GM12872 (cell line): ENCODE measurements around the gene CES1.

Experiments used
- TF ChIP-seq, protein P1 (sequence below): IDR thresholded peaks from 3 replicates; pipeline ENCODE4 v1.5.1; 2011; ENCODE audit warnings: low read depth, mild to moderate bottlenecking, low read length, moderate library complexity; ENCODE audit not compliant: insufficient read depth

CES1 gene

DNA sequence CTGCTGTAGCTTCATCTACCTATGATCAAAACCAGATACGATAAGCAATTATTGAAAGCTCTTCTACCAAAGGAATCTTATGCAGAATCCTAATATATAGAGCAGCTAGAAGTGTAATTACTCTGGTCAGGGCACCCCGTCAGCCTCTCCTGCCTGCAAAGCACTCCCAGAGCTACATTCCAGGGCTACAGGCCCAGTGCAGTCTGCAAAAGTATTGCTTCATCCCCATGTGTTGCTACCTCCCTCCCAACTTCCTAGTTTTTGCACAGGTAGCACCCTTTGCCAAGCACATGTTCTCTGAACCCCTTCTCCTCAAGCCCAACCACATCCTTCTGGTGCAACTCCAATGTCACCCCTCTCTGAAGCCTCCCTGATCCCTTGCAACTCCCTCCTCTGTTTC, 35.2 kb upstream of the CES1 start:
- TF ChIP-seq, protein P1, sequence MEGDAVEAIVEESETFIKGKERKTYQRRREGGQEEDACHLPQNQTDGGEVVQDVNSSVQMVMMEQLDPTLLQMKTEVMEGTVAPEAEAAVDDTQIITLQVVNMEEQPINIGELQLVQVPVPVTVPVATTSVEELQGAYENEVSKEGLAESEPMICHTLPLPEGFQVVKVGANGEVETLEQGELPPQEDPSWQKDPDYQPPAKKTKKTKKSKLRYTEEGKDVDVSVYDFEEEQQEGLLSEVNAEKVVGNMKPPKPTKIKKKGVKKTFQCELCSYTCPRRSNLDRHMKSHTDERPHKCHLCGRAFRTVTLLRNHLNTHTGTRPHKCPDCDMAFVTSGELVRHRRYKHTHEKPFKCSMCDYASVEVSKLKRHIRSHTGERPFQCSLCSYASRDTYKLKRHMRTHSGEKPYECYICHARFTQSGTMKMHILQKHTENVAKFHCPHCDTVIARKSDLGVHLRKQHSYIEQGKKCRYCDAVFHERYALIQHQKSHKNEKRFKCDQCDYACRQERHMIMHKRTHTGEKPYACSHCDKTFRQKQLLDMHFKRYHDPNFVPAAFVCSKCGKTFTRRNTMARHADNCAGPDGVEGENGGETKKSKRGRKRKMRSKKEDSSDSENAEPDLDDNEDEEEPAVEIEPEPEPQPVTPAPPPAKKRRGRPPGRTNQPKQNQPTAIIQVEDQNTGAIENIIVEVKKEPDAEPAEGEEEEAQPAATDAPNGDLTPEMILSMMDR = no peak

DNA sequence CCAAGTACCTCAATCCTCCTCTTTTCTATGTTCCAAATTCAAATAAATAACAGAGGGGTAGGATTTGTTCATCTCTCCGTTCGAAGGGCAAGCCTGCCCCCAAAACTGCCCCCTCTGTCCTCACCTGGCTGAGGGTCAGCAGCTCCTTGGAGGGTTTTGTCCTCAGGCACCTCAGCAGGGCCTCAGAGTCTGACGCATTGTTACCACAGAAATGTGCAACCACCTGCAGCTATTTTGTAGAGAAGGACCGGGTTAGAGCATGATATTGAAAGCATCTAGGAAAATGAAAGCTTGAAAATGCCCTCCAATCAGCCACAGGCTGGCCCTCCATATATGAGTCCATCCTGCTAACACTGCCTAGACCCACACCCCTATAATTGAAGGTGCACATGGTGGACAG, 28.4 kb upstream of the CES1 start:
- TF ChIP-seq, protein P1 = no peak

- TF ChIP-seq, protein P1 = no peak
These were observed 24.1 kb upstream of the CES1 start for GRCh38 chr16:55856950-55857349.

GRCh38 chr16:55853114-55853513, 20.2 kb upstream of the CES1 start:
- TF ChIP-seq, protein P1 = no peak

DNA sequence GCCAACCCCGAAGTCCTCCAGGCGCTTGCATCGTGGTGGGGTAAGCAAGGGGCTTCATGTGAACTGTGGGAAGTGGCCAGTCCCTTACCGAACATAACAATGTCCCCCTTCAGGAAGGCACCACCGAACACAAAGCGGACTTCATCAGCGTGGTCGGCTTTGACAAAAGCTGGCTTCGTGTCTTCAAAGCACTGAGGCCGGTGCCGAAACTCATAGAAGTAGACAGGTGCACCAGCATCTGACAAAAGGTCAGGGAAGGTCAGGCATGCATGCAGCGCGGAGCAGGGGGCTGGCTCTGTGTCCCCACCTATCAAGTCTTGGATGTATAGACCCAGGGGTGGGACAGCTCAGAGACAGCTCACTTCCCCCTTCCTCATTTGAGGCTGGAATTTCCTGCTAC, 16.6 kb upstream of the CES1 start:
- TF ChIP-seq, protein P1 = no peak

DNA sequence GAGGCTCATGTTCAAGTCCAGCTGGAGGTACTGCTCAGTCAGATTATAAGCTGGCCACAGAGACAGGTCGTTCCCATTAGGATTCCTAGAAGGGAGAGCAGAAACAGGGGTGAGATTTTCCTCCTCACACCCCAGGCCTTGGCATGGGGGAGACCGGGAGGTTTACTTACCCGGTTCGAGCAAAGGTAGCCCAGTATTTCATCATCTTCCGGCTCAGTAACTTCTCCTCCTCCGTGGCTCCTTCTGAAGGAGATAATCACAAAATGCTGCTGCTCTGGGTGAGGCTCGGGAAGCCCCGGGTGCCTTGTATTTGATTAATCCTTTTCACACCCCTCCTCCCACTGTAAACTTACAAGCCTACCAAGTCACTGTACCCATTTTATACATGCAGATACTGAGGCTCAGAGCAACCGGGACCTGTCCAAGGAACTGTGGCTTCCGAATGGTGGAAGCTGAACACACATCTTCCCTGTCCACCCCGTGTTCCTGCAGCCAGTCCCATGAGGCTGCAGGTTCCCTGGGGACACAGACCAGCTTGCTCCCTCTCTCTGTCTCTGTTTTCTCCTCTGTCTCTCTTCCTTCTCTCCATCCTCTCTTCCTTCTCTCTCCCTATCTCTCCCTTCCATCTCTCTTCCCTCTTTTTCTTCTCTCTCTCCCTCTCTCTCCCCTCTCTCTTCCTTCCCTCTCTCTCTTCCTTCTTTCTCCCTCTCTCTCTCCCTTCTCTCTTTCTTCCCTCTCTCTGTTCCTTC, 13.9 kb upstream of the CES1 start:
- TF ChIP-seq, protein P1 = no peak

DNA sequence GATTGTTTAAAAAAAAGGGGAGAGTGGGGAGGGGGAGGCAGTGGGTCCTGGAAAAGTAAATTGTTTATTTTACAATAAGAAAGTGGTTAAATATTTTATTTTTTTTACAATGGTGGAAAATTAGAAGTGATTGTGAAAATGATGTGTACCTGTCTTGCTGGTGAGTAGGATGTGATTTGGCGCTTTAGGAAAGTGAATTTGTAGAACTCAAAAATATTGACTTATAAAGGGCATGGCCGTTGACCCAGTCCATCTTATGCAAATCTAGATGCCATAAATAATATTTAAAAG, 10.2 kb upstream of the CES1 start:
- TF ChIP-seq, protein P1 = no peak
